Measurements from ENCODE around the gene ZBTB8A. TPM values are rescaled to one million over a fixed set of nuclear protein-coding genes. Genes with fewer than 3 reads are reported as not detected.

The ZBTB8A gene
- total RNA-seq, 1 donor from 2014 or later, result 10.7 TPM

- no peaks in the 10 kb centered on the region for H3K36me3 Mint-ChIP-seq (ENCODE audit: unreplicated experiment)
Measured at GRCh38 chr1:32536117-32536516, 3.1 kb upstream of the ZBTB8A start.

GRCh38 chr1:32536764-32537163, 2.5 kb upstream of the ZBTB8A start:
- Mint-ChIP-seq H3K4me3 (ENCODE audit: unreplicated experiment) (no peak overlapping the region), H3K9me3 (ENCODE audit: unreplicated experiment) (no peaks in the 10 kb centered on the region)

More at GRCh38 chr1:32536117-32536516, 3.1 kb upstream of the ZBTB8A start:
- Mint-ChIP-seq H3K9me3 (ENCODE audit: unreplicated experiment) (no peaks in the 10 kb centered on the region), H3K4me3 (ENCODE audit: unreplicated experiment) (no peak overlapping the region), H3K4me1 (ENCODE audit: unreplicated experiment) (peaks cover 19% of the 10 kb centered on the region), H3K27me3 (ENCODE audit: unreplicated experiment) (peaks cover 10% of the 10 kb centered on the region), H3K27ac (ENCODE audit: unreplicated experiment) (no peak overlapping the region)
- no peak for DNase-seq (ENCODE audit: extremely low spot score, unreplicated experiment)
- TF ChIP-seq CTCF (IDR thresholded peaks at IDR 0.05), result no peak

GRCh38 chr1:32539584-32540571, 651 bp downstream of the ZBTB8A start:
- Mint-ChIP-seq H3K9me3 (ENCODE audit: unreplicated experiment) (no peaks in the 10 kb centered on the region), H3K4me3 (ENCODE audit: unreplicated experiment) (peak overlapping the region; percentile 80), H3K36me3 (ENCODE audit: unreplicated experiment) (no peaks in the 10 kb centered on the region), H3K4me1 (ENCODE audit: unreplicated experiment) (peaks cover 21% of the 10 kb centered on the region), H3K27ac (ENCODE audit: unreplicated experiment) (peak overlapping the region; percentile 44), H3K27me3 (ENCODE audit: unreplicated experiment) (peaks cover 4% of the 10 kb centered on the region)
- DNase-seq (ENCODE audit: extremely low spot score, unreplicated experiment), result peak; percentile 84
- no peak for TF ChIP-seq CTCF (IDR thresholded peaks at IDR 0.05)

More at GRCh38 chr1:32536764-32537163, 2.5 kb upstream of the ZBTB8A start:
- H3K4me1 Mint-ChIP-seq (ENCODE audit: unreplicated experiment), result peaks cover 21% of the 10 kb centered on the region
- no peak for TF ChIP-seq CTCF (IDR thresholded peaks at IDR 0.05)
- H3K27ac Mint-ChIP-seq (ENCODE audit: unreplicated experiment), result no peak overlapping the region
- H3K27me3 Mint-ChIP-seq (ENCODE audit: unreplicated experiment), result peaks cover 10% of the 10 kb centered on the region
- DNase-seq (ENCODE audit: extremely low spot score, unreplicated experiment), result no peak
- H3K36me3 Mint-ChIP-seq (ENCODE audit: unreplicated experiment), result no peaks in the 10 kb centered on the region

GRCh38 chr1:32540605-32541004, 1.4 kb downstream of the ZBTB8A start:
- Mint-ChIP-seq H3K36me3 (ENCODE audit: unreplicated experiment) (no peaks in the 10 kb centered on the region), H3K27me3 (ENCODE audit: unreplicated experiment) (no peaks in the 10 kb centered on the region), H3K4me1 (ENCODE audit: unreplicated experiment) (peaks cover 18% of the 10 kb centered on the region), H3K27ac (ENCODE audit: unreplicated experiment) (peak overlapping the region; percentile 44), H3K9me3 (ENCODE audit: unreplicated experiment) (no peaks in the 10 kb centered on the region), H3K4me3 (ENCODE audit: unreplicated experiment) (peak overlapping the region; percentile 80)
- no peak for TF ChIP-seq CTCF (IDR thresholded peaks at IDR 0.05)
- DNase-seq (ENCODE audit: extremely low spot score, unreplicated experiment), result no peak

- peaks cover 17% of the 10 kb centered on the region for H3K4me1 Mint-ChIP-seq (ENCODE audit: unreplicated experiment)
- no peak overlapping the region for H3K27ac Mint-ChIP-seq (ENCODE audit: unreplicated experiment)
- H3K27me3 Mint-ChIP-seq (ENCODE audit: unreplicated experiment), result no peaks in the 10 kb centered on the region
- no peak for DNase-seq (ENCODE audit: extremely low spot score, unreplicated experiment)
- no peak for TF ChIP-seq CTCF (IDR thresholded peaks at IDR 0.05)
- no peaks in the 10 kb centered on the region for H3K36me3 Mint-ChIP-seq (ENCODE audit: unreplicated experiment)
- no peak overlapping the region for H3K4me3 Mint-ChIP-seq (ENCODE audit: unreplicated experiment)
- no peaks in the 10 kb centered on the region for H3K9me3 Mint-ChIP-seq (ENCODE audit: unreplicated experiment)
Measured at GRCh38 chr1:32541064-32541566, 1.9 kb downstream of the ZBTB8A start.
